ENCODE results near the gene CEACAM6. TPM values are rescaled to one million over a fixed set of nuclear protein-coding genes. Genes with fewer than 3 reads are reported as not detected.

Gene CEACAM6
- total and polyA plus RNA-seq, 9 donors: 0.07 to 0.84 (median 0.23) TPM; not detected in 4

- Histone ChIP-seq H3K9me3 (no peaks in the 10 kb centered on the region), H3K4me1 (ENCODE audit: insufficient read depth) (no peaks in the 10 kb centered on the region), H3K36me3 (no peaks in the 10 kb centered on the region), H3K4me3 (no peak overlapping the region), H3K27me3 (no peaks in the 10 kb centered on the region), H3K27ac (no peak overlapping the region)
- WGBS, 3 donors: 46 to 58% (median 47%) methylated on average over 4 of the region's 4 CpGs
- intact Hi-C loops (cut with DNase I): no loop called here
- no peak for DNase-seq
- no peak for TF ChIP-seq CTCF (IDR thresholded peaks at IDR 0.05)
- TF ChIP-seq POLR2A (IDR thresholded peaks at IDR 0.05): no peak
- no peak for TF ChIP-seq EP300 (IDR thresholded peaks at IDR 0.05)
Measured at GRCh38 chr19:41810301-41810700, 55.0 kb downstream of the CEACAM6 start.

GRCh38 chr19:41811036-41811435 is 55.7 kb downstream of the CEACAM6 start:
- H3K4me1 ChIP-seq (ENCODE audit: insufficient read depth): no peaks in the 10 kb centered on the region
- H3K36me3 ChIP-seq: no peaks in the 10 kb centered on the region
- no peak for DNase-seq
- no peak overlapping the region for H3K27ac ChIP-seq
- no peak overlapping the region for H3K4me3 ChIP-seq
- intact Hi-C loops (cut with DNase I): no loop called here
- no peaks in the 10 kb centered on the region for H3K9me3 ChIP-seq
- 59 to 69% (median 64%) methylated on average over 3 of the region's 3 CpGs for WGBS, 3 donors
- H3K27me3 ChIP-seq: no peaks in the 10 kb centered on the region
- TF ChIP-seq CTCF (IDR thresholded peaks at IDR 0.05): no peak
- TF ChIP-seq EP300 (IDR thresholded peaks at IDR 0.05): no peak
- TF ChIP-seq POLR2A (IDR thresholded peaks at IDR 0.05): no peak

GRCh38 chr19:41811981-41812380 is 56.7 kb downstream of the CEACAM6 start:
- no peaks in the 10 kb centered on the region for H3K36me3 ChIP-seq
- H3K4me3 ChIP-seq: no peak overlapping the region
- no peaks in the 10 kb centered on the region for H3K4me1 ChIP-seq (ENCODE audit: insufficient read depth)
- H3K27ac ChIP-seq: no peak overlapping the region
- intact Hi-C loops (cut with DNase I): no loop called here
- H3K27me3 ChIP-seq: no peaks in the 10 kb centered on the region
- DNase-seq: no peak
- WGBS, 3 donors: 58 to 63% (median 62%) methylated on average over 3 of the region's 3 CpGs
- TF ChIP-seq EP300 (IDR thresholded peaks at IDR 0.05) (no peak), CTCF (IDR thresholded peaks at IDR 0.05) (no peak), POLR2A (IDR thresholded peaks at IDR 0.05) (no peak)
- no peaks in the 10 kb centered on the region for H3K9me3 ChIP-seq

DNA sequence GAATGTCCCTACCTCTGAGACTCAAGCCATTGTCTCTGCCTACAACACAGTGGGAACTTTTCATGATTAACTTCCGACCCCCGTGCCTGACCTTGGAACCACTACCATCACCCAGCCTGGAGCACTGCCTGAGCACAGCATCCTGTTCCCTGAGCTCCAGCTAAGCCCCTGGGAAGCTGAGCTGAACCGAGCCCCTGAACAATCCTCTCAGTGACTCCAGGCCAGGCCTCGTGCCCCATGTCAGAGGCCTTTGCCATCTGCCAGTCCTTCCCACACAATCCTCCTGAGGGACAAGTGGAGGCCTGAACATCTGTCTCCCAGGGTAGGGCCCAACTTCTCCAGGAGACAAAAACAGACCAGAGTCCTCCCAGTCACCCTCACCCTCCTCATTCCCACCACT is 58.6 kb downstream of the CEACAM6 start:
- H3K9me3 ChIP-seq: no peaks in the 10 kb centered on the region
- no peaks in the 10 kb centered on the region for H3K36me3 ChIP-seq
- WGBS, 3 donors: 50 to 59% (median 53%) methylated on average over 4 of the region's 4 CpGs

More for the DNA sequence above, 58.6 kb downstream of the CEACAM6 start:
- no peak overlapping the region for H3K4me3 ChIP-seq
- no peaks in the 10 kb centered on the region for H3K4me1 ChIP-seq (ENCODE audit: insufficient read depth)
- H3K27me3 ChIP-seq: no peaks in the 10 kb centered on the region
- TF ChIP-seq POLR2A (IDR thresholded peaks at IDR 0.05) (no peak), CTCF (IDR thresholded peaks at IDR 0.05) (no peak), EP300 (IDR thresholded peaks at IDR 0.05) (no peak)
- intact Hi-C loops (cut with DNase I): no loop called here
- no peak for DNase-seq
- H3K27ac ChIP-seq: no peak overlapping the region

Data from ovary (tissue), 9 donors.